Nephron (organoid): ENCODE data around the gene FOXJ1.

Experiments
- H3K27ac Mint-ChIP-seq, 3 experiments: 2 replicates each; pipeline ENCODE4 v1.8.0; 2020; ENCODE audit warnings: mixed read lengths in 3 of 3, mild to moderate bottlenecking in 2 of 3, moderate library complexity in 1 of 3
- H3K27me3 Mint-ChIP-seq: 2 replicates; pipeline ENCODE4 v1.8.0; 2021; ENCODE audit warnings: low read depth, mild to moderate bottlenecking, moderate library complexity, mixed read lengths
- H3K36me3 Mint-ChIP-seq: 2 replicates; pipeline ENCODE4 v1.8.0; 2020; ENCODE audit warnings: low read depth, mixed read lengths
- H3K4me1 Mint-ChIP-seq: 2 replicates; pipeline ENCODE4 v1.8.0; 2020; ENCODE audit warnings: mixed read lengths
- H3K4me3 Mint-ChIP-seq, 3 experiments: 2 replicates each; pipeline ENCODE4 v1.8.0; 2020; ENCODE audit warnings: mild to moderate bottlenecking in 3 of 3, mixed read lengths in 3 of 3, moderate library complexity in 2 of 3
- H3K9me3 Mint-ChIP-seq: 2 replicates; pipeline ENCODE4 v1.8.0; 2020; ENCODE audit warnings: mixed read lengths
- CTCF ChIP-seq, 3 experiments: fragments of 200-600 bp; sonication (generic); IDR thresholded peaks; one replicate each; pipeline ENCODE4 v1.5.0; 2021; ENCODE audit warnings: antibody characterized with exemption in 3 of 3; ENCODE audit not compliant: unreplicated experiment in 3 of 3

The FOXJ1 gene

GRCh38 chr17:76124582-76125390 lies 16.3 kb downstream of the FOXJ1 start:
- peak in 2 of 3 experiments; percentile 24 for TF ChIP-seq CTCF (IDR thresholded peaks at IDR 0.05; ENCODE audit: unreplicated experiment in 3 of 3)
- Mint-ChIP-seq H3K9me3 (no peaks in the 10 kb centered on the region), H3K36me3 (no peaks in the 10 kb centered on the region), H3K4me3 (no peak overlapping the region), H3K4me1 (no peaks in the 10 kb centered on the region), H3K27ac (no peak overlapping the region), H3K27me3 (peaks cover 33% of the 10 kb centered on the region)

DNA sequence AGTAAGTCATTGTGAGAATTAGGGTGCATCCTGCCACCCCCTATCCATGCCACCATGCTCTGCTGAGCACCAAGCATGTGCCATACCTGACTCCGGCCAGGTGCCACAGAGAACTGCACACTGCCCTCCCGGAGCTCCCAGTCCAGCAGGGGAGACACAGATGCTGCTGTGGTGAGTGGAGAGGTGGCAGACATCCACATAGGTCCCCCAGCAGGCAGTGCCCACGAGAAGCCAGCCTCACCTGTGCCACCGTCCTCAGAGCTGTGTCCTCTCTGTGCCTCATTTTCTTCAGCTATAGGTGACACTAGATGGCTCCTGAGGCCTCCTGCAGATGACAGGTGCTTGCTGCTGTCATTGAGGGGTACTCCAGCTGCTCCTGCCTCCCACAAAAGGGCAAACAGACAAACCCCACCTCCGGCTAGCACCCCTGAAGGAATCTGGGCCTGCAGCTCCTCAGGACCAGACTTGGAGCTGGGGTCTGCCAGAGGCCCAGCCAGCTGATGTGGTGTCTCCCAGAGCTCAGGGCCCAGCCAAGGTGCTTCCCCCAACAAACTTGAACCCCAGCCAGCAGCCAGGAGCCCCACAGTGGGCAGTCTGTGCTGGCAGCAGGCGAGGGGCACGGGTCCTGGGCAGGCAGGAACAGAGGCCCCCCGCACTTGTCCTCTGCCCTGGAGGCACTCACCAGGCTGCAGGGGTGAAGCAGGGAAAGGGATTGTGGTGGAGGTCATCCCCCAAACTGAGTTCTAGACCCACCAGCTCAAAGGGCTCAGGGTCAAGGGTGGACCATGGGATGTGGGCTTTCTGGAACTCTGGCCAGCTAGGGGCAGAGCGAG lies 17.1 kb downstream of the FOXJ1 start:
- H3K4me3 Mint-ChIP-seq: no peak overlapping the region
- no peak for TF ChIP-seq CTCF (IDR thresholded peaks at IDR 0.05; ENCODE audit: unreplicated experiment in 3 of 3)
- H3K36me3 Mint-ChIP-seq: no peaks in the 10 kb centered on the region
- H3K4me1 Mint-ChIP-seq: peaks cover 6% of the 10 kb centered on the region
- peaks cover 33% of the 10 kb centered on the region for H3K27me3 Mint-ChIP-seq
- H3K9me3 Mint-ChIP-seq: no peaks in the 10 kb centered on the region
- H3K27ac Mint-ChIP-seq: no peak overlapping the region

DNA sequence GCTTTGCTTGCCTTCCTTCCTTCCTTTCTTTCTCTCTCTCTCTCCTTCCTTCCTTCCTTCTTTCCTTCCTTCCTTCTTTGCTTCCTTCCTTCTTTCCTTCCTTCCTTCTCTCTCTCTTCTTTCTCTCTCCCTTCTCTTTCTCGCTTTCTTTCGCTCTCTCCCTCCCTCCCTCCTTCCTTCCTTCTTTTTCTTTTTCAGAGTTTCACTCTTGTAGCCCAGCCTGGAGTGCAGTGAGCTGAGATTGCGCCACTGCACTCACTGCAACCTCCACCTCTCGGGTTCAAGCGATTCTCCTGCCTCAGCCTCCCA lies 17.9 kb downstream of the FOXJ1 start:
- Mint-ChIP-seq H3K27ac (peak overlapping the region in 1 of 3 experiments; percentile 26), H3K9me3 (no peaks in the 10 kb centered on the region), H3K36me3 (no peaks in the 10 kb centered on the region), H3K27me3 (peaks cover 25% of the 10 kb centered on the region), H3K4me1 (peaks cover 6% of the 10 kb centered on the region), H3K4me3 (no peak overlapping the region)
- no peak for TF ChIP-seq CTCF (IDR thresholded peaks at IDR 0.05; ENCODE audit: unreplicated experiment in 3 of 3)

DNA sequence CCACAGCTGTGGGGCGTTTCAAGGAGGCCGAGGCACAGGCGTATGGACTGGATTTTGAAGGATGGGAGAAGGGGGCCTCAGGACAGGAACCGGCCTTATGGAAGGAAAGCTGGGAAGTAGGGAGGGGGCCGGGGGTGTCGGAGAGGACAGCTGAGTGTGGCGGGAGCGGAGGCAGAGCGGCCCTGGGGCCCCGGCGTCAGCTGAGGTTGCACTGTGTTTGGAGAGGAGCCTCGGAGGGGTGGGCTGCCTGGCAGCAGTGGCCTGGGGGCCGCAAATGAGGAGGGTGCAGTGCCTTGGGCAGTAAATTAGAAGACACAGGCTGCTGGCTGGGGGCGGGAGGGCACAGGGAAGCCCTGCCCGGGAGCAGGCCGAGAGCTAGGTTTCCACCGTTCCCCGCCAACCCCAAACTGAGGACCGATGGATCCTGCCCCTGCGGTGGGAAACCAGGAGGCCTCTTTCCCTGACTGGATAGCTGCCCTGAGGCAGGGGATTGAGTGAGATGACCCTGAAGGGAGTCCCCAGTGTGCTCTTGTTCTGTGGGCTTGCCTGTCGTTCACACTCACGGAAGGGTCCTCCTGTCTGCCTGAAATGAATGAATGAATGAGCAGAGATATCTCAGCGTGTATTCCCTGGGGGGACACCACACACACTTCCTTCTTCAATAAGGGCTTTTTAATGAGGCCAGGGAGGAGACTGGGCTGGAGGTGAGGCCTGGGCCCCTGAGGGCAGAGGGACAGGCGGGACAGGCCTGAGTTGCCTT lies 18.4 kb downstream of the FOXJ1 start:
- no peak for TF ChIP-seq CTCF (IDR thresholded peaks at IDR 0.05; ENCODE audit: unreplicated experiment in 3 of 3)
- no peak overlapping the region for H3K4me3 Mint-ChIP-seq
- peak overlapping the region in 1 of 3 experiments; percentile 26 for H3K27ac Mint-ChIP-seq
- H3K4me1 Mint-ChIP-seq: peaks cover 6% of the 10 kb centered on the region
- peaks cover 25% of the 10 kb centered on the region for H3K27me3 Mint-ChIP-seq
- no peaks in the 10 kb centered on the region for H3K9me3 Mint-ChIP-seq
- H3K36me3 Mint-ChIP-seq: no peaks in the 10 kb centered on the region

DNA sequence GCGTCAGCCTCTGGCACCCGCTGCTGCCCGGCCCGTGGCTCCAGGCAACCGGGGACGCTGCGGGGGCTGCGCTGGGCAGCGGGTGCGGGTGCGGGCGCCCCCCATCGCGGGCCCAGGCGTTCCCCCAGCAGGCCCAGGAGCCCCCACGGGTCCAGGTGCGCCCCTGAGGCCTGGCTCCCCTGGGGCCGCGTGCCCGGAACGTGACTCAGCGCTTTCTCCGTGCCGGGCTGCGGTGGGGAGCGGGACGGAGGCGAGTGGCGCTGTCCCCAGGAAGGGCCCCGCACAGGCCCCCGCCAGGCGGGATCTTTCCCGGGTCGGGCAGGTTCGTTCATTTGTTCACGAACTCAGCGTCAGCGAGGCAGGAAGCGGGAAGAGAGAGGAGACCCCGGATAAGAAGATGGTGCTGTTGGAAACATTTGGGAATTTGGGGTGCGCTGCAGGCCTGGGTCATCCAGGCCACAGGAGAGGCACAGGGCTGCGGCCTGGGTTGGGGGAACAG lies 19.1 kb downstream of the FOXJ1 start:
- Mint-ChIP-seq H3K36me3 (no peaks in the 10 kb centered on the region), H3K9me3 (no peaks in the 10 kb centered on the region), H3K27me3 (peaks cover 21% of the 10 kb centered on the region), H3K4me3 (no peak overlapping the region), H3K4me1 (peaks cover 6% of the 10 kb centered on the region), H3K27ac (no peak overlapping the region)
- TF ChIP-seq CTCF (IDR thresholded peaks at IDR 0.05; ENCODE audit: unreplicated experiment in 3 of 3): no peak
